IMR-90 (cell line): ENCODE results near the gene SLC4A9.

Experiments used
- CEBPB ChIP-seq: IDR thresholded peaks from 2 replicates; pipeline ENCODE4 v1.6.1; 2012; ENCODE audit warnings: low read depth, low read length, improper control_type of control experiment
- CHD1 ChIP-seq: IDR thresholded peaks from 2 replicates; pipeline ENCODE4 v1.6.1; 2012; ENCODE audit warnings: low read depth, low read length, improper control_type of control experiment
- FOS ChIP-seq: fragments of 150-350 bp; IDR thresholded peaks from 2 replicates; pipeline ENCODE4 v1.6.1; 2016; ENCODE audit warnings: low read depth, low read length
- MAFK ChIP-seq: IDR thresholded peaks from 2 replicates; pipeline ENCODE4 v1.6.1; 2012; ENCODE audit warnings: low read depth, low read length, improper control_type of control experiment
- MAZ ChIP-seq: IDR thresholded peaks from 2 replicates; pipeline ENCODE4 v1.6.1; 2012; ENCODE audit warnings: low read depth, mild to moderate bottlenecking, low read length, improper control_type of control experiment, moderate library complexity, borderline replicate concordance
- POLR2A ChIP-seq: IDR thresholded peaks from 2 replicates; pipeline ENCODE4 v1.6.1; 2012; ENCODE audit warnings: mild to moderate bottlenecking, low read depth, low read length
- RAD21 ChIP-seq: IDR thresholded peaks from 2 replicates; pipeline ENCODE4 v1.6.1; 2012; ENCODE audit warnings: low read length, improper control_type of control experiment
- RCOR1 ChIP-seq: IDR thresholded peaks from 2 replicates; pipeline ENCODE4 v1.6.1; 2012; ENCODE audit warnings: mild to moderate bottlenecking, low read length, improper control_type of control experiment; ENCODE audit not compliant: insufficient replicate concordance
- RFX5 ChIP-seq: IDR thresholded peaks from 2 replicates; pipeline ENCODE4 v1.8.0; 2012; ENCODE audit warnings: low read depth, mild to moderate bottlenecking, low read length, moderate library complexity
- SMC3 ChIP-seq: fragments of 150-350 bp; IDR thresholded peaks from 2 replicates; pipeline ENCODE4 v1.6.1; 2016; ENCODE audit warnings: low read depth, mild to moderate bottlenecking, antibody characterized with exemption, low read length, moderate library complexity
- TF ChIP-seq, protein P1 (sequence below): conservative IDR thresholded peaks from 2 replicates; pipeline ENCODE4 v1.5.1; 2012; ENCODE audit warnings: mild to moderate bottlenecking, low read depth, low read length, improper control_type of control experiment

DNA sequence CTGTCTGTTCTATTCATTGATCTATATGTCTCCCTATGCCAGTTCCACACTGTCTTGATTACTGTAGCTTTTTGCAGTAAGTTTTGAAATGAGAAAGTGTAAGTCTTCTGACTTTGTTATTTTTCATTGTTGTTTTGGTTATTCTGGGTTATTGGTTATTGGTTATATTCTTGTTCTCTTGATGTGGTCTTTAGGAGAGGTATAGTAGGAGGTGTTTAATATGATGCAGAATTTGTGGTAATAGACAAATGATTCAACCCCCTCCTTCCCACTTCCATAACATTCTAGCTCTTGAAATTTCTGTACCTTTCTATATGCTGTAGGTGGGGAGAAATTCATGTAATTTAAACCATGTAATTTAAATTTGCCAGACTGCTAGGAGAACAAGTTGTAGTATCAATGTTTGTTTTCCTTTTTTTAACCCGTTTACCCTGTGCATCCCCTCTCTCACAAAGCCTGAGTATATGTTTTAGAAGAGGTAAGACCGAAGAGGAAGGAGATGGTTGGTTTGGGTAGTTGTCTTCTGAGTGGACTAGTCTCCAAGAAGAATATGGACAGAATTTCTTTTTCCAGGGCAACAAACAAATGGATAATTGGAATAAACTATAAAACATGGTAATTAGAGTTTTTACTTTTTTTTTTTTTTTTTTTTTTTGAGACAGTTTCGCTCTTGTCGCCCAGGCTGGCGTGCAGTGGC, 60.8 kb downstream of the SLC4A9 start:
- TF ChIP-seq CEBPB (no peak), MAFK (no peak), FOS (no peak), RFX5 (no peak), POLR2A (no peak), SMC3 (no peak), RCOR1 (no peak), CHD1 (no peak), MAZ (no peak), RAD21 (no peak)
- TF ChIP-seq, protein P1, sequence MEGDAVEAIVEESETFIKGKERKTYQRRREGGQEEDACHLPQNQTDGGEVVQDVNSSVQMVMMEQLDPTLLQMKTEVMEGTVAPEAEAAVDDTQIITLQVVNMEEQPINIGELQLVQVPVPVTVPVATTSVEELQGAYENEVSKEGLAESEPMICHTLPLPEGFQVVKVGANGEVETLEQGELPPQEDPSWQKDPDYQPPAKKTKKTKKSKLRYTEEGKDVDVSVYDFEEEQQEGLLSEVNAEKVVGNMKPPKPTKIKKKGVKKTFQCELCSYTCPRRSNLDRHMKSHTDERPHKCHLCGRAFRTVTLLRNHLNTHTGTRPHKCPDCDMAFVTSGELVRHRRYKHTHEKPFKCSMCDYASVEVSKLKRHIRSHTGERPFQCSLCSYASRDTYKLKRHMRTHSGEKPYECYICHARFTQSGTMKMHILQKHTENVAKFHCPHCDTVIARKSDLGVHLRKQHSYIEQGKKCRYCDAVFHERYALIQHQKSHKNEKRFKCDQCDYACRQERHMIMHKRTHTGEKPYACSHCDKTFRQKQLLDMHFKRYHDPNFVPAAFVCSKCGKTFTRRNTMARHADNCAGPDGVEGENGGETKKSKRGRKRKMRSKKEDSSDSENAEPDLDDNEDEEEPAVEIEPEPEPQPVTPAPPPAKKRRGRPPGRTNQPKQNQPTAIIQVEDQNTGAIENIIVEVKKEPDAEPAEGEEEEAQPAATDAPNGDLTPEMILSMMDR: no peak
